ENCODE results near the gene RAET1E. TPM values are rescaled to one million over a fixed set of nuclear protein-coding genes. Genes with fewer than 3 reads are reported as not detected.

Gene RAET1E
- 0.46 TPM in 1 of 2 replicates, not detected in the other for total RNA-seq

GRCh38 chr6:149897855-149898744, at the start of gene RAET1E:
Gene RAET1E, minus strand, starts transcription at chr6:149898113. Its CDS starts 7,212 bp downstream, at chr6:149890901.

GRCh38 chr6:149941583-149942460, 43.9 kb upstream of the RAET1E start, which contains the start of gene ULBP2:
Gene ULBP2, plus strand, starts transcription at chr6:149942014. Its CDS starts 59 bp downstream, at chr6:149942073.

GRCh38 chr6:149922642-149923326, 24.9 kb upstream of the RAET1E start, which contains the start of gene RAET1G:
Gene RAET1G, minus strand, starts transcription at chr6:149923121. Its CDS starts 111 bp downstream, at chr6:149923010.

GRCh38 chr6:149863698-149864577, 34.0 kb downstream of the RAET1E start, which contains the start of gene LRP11:
Gene LRP11, minus strand, starts transcription at chr6:149864359. Its CDS starts 339 bp downstream, at chr6:149864020.

Other genes with a start within 250 kb of the RAET1E start
- 28.9 and 40.4 TPM in 2 replicates for gene KATNA1, start 249.4 kb downstream of the RAET1E start, total RNA-seq
- 5.8 and 6.7 TPM in 2 replicates for gene LATS1, start 180.0 kb downstream of the RAET1E start, total RNA-seq
- 24.0 and 70.7 TPM in 2 replicates for gene NUP43, start 151.6 kb downstream of the RAET1E start, total RNA-seq
- 141 and 216 TPM in 2 replicates for gene PCMT1, start 148.4 kb downstream of the RAET1E start, total RNA-seq
- gene LRP11, start 33.8 kb downstream of the RAET1E start, total RNA-seq, result 24.7 and 36.2 TPM in 2 replicates
- 0.30 TPM in 1 of 2 replicates, not detected in the other for gene RAET1G, start 25.0 kb upstream of the RAET1E start, total RNA-seq
- 6.8 and 9.6 TPM in 2 replicates for gene ULBP2, start 43.9 kb upstream of the RAET1E start, total RNA-seq
- gene ULBP1, start 65.8 kb upstream of the RAET1E start, total RNA-seq, result under 0.01 and 0.46 TPM in 2 replicates
- not detected in 2 replicates for gene RAET1L, start 127.4 kb upstream of the RAET1E start, total RNA-seq
- gene ULBP3, start 171.0 kb upstream of the RAET1E start, total RNA-seq, result 6.1 and 13.0 TPM in 2 replicates
- not detected in 2 replicates for gene PPP1R14C, start 244.9 kb upstream of the RAET1E start, total RNA-seq